Stimulated activated naive CD8-positive, alpha-beta T cell treated with anti-CD3 and anti-CD28 coated beads, Interleukin-15, Interleukin-2, amounts not matched to agents 100 ng/mL and 50 ng/mL, for 24 hours (primary cell): ENCODE results near the gene GRK1.

Experiments
- H3K27ac Mint-ChIP-seq: one replicate; pipeline ENCODE4 v1.8.0; 2021; ENCODE audit warnings: mild to moderate bottlenecking, mixed read lengths
- H3K27me3 Mint-ChIP-seq: one replicate; pipeline ENCODE4 v1.8.0; 2021; ENCODE audit warnings: mixed read lengths
- H3K36me3 Mint-ChIP-seq: one replicate; pipeline ENCODE4 v1.8.0; 2021; ENCODE audit warnings: low read depth, mixed read lengths
- H3K4me1 Mint-ChIP-seq: one replicate; pipeline ENCODE4 v1.8.0; 2021; ENCODE audit warnings: low read depth, mixed read lengths
- H3K4me3 Mint-ChIP-seq: one replicate; pipeline ENCODE4 v1.8.0; 2021; ENCODE audit warnings: mild to moderate bottlenecking, mixed read lengths
- H3K9me3 Mint-ChIP-seq: one replicate; pipeline ENCODE4 v1.8.0; 2021; ENCODE audit warnings: mixed read lengths

Gene GRK1

GRCh38 chr13:113783200-113783881 lies 116.3 kb downstream of the GRK1 start:
- Mint-ChIP-seq H3K27me3 (peaks cover 14% of the 10 kb centered on the region), H3K4me1 (no peaks in the 10 kb centered on the region), H3K4me3 (no peak overlapping the region), H3K36me3 (no peaks in the 10 kb centered on the region), H3K27ac (no peak overlapping the region), H3K9me3 (no peaks in the 10 kb centered on the region)

- Mint-ChIP-seq H3K27me3 (peaks cover 9% of the 10 kb centered on the region), H3K27ac (no peak overlapping the region), H3K36me3 (no peaks in the 10 kb centered on the region), H3K4me3 (no peak overlapping the region), H3K4me1 (no peaks in the 10 kb centered on the region), H3K9me3 (no peaks in the 10 kb centered on the region)
These were observed 117.1 kb downstream of the GRK1 start for GRCh38 chr13:113783966-113784644.

- Mint-ChIP-seq H3K4me3 (no peak overlapping the region), H3K36me3 (no peaks in the 10 kb centered on the region), H3K4me1 (no peaks in the 10 kb centered on the region), H3K9me3 (no peaks in the 10 kb centered on the region), H3K27me3 (peaks cover 7% of the 10 kb centered on the region), H3K27ac (no peak overlapping the region)
These were observed 117.6 kb downstream of the GRK1 start for GRCh38 chr13:113784645-113785024.

- Mint-ChIP-seq H3K36me3 (no peaks in the 10 kb centered on the region), H3K4me3 (no peak overlapping the region), H3K27ac (no peak overlapping the region), H3K9me3 (no peaks in the 10 kb centered on the region), H3K4me1 (no peaks in the 10 kb centered on the region), H3K27me3 (peaks cover 7% of the 10 kb centered on the region)
These were observed 118.3 kb downstream of the GRK1 start for GRCh38 chr13:113785051-113786010.

- no peaks in the 10 kb centered on the region for H3K9me3 Mint-ChIP-seq
- no peaks in the 10 kb centered on the region for H3K4me1 Mint-ChIP-seq
- no peaks in the 10 kb centered on the region for H3K36me3 Mint-ChIP-seq
- peaks cover 11% of the 10 kb centered on the region for H3K27me3 Mint-ChIP-seq
- no peak overlapping the region for H3K4me3 Mint-ChIP-seq
- no peak overlapping the region for H3K27ac Mint-ChIP-seq
These were observed 119.3 kb downstream of the GRK1 start for GRCh38 chr13:113786262-113786841.
